NCI-H1694 treated with DMSO at 0.1 percent for 48 hours (cell line): ENCODE measurements around the gene ANKRD44.
"Not testable (repeated sequence)": the region's sequence is repeated elsewhere in the genome, so short reads cannot be mapped to it uniquely, and the experiment has no call there.

Source experiments
- DNase-seq: peaks from one replicate; lab custom pipeline; 2025; lab: John Stamatoyannopoulos, UW

Gene ANKRD44

DNA sequence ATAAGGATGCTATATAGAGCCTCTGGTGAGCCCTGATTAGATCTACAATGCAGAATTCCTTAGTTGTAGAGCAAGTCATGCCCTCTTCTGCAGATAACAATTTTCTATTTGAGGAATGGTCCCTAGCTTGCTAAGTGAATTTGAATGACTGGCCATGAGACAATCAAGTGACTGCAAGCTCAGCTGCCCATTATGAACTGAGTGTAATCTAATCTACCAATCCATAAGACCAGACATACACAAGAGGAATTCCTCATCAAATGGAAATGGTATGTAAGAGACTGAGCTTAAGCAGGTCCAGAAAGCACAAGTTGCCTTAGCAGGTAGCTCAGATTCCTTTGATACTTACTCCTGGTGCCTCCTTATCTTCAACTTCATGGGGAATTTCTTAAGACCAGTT lies 4.8 kb upstream of the ANKRD44 start:
- no peak for DNase-seq

DNA sequence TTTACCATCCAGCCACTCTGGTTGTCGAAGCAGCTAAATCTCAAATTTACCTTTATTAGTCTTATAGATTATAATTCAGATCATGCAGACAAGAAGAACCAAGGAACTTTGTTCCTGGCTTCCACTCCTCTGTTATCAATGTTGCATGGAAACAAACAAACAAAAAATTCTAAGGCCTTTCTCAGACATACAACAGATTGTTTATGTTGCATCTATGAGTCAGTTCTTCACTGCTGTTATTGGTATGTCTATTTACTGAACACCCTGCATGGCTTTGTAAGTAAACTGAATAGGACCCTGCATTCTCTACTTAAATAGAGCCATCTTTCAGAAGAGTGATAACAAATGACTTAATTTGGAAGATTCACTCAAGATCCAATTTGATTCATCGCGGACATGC lies 1.6 kb upstream of the ANKRD44 start:
- DNase-seq = no peak

DNA sequence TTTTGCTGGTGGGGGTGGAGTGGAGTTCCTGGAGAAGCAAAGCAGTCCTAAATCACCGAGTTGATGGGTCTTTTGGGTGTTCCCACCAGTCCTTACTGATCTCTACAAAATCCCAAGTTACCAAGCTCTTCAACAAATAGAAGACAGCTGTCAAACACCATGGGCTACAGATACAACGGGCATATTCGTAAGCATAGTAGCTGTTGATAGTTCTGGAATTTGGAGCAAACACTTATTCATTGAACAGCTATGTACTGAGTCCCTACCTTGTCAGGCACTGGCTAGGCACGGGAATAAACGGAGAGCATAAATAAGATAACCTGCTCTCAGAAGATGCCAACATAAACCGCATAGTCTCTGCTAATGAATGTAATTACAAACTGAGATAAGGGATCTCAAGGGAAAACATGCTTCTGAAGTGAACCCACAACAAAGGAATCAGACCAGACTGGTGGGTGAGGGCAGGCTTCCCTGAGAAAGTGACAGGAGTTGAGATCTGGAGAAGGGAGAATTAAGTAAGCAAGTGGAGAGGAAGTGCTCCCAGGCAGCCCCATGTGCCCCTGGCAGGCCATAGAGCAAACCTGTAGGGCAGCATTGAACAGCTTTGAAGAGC lies 947 bp upstream of the ANKRD44 start:
- no peak for DNase-seq

DNA sequence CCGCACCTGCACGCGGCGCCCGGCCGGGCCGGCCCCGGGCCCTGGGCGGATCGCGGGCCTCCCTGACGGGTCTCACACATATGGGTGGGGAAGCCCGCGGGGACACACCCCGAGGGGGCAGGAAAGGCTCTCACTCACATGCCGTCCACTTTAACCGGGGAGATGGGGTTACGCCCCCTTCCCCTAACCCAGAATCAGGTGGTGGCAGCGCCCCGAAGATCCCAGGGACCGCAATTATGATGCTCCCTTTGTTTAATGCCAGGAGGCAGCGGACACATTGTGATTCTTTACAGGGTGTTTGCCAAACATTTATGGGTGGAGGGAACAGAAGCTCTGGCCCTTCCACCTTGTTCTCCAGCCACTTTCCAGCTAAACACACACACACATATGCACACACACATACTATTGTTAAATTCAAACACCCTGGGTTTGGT lies 424 bp upstream of the ANKRD44 start:
- no peak for DNase-seq

DNA sequence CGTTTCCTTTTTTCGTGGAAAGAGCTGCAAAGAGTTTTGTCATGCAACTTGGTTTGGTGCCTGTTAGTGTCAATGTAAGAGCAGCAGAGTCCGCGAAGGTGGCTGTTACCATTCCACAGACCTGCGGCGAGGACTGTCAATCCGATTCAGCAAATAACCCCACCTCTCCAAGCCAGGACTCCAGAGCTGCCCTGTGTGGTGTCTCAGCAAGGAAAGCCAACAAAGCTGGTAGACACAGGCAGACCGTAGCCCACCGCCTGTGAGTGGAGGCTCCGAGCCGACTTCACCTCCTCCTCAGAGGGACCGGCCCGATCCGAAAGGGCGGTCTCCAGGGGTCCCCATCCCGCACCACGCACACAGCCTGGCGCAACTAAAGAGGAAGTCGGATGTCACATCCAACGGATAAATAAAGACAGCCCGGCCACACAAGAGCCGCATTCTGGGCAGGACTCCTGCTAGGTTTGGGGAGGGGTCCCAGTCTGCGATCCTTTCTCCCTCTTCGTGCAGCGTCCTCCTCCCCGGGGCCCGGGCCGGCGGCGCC lies 819 bp downstream of the ANKRD44 start:
- peak; percentile 46 for DNase-seq

DNA sequence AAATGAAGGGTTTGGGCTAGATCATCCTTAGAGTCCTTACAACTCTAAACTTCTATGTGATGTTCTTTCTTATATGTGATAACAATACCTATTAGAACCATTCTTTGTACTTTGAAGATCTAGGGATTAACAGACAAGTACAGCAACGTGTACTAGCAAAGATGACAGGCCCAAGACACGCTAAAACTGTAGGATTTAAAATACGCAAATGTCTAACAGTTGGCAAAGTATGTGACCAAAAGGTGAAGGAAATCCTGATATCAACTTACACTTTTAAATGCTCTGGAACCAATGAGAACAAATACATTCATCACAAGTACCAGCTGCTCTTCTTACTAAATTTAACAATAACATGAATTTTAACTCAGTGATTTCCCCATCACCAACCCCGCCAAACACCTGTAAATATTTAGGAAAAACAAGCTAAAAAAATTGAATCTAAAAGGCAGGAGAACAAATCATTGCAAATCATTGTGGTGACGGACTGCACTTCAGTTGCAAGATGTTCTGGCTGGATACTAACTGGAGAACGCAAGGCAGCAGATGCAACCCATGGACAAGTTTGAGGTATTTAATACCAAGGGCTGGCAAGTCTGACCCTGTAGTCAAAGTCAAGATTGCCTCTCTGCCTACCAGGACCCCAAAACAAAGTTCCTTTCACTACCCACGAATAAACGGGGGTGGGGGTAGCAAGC lies 1.4 kb downstream of the ANKRD44 start:
- DNase-seq = no peak

DNA sequence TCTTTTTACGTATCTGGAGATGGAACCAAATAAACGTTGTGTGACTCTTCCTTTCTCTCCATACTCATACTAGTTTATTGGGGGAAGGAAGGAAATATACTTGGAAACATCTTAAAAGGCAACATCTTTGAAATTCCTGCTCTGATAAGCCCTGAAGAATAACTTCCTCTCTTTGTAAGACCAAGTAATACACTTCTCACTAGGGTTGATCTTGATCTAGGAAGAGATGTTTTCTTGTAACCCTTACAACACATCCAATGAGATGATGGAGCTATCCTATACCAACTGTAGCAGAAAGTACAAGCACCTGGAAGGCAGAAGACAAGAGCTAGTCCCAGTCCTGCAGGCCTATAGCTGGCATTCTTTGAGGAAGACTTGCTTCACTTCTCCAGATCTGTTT lies 2.0 kb downstream of the ANKRD44 start:
- DNase-seq = no peak

DNA sequence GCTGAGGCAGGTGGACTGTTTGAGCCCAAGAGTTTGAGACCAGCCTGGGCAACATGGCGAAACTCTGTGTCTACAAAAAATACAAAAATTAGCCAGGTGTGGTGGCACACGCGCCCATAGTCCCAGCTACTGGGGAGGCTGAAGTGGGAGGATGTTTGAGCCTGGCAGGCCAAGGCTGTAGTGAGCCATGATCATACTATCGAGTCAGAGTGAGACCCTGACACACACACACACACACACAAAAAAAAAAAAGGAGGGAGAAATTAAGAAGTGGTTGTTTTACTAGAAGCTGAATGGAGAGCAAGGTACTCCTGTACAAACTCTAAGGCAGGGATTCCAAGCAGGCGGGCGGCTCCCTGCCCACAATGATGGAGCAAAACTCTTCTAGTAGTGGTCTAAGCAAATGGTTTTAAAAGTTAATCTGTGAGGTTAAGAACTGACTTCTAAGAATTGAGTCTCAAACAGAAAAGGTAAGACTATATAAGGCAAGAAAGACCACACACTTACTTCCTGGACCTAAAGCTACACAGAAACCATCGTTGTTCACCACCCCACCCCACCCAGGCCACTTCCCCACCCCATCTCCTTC lies 2.6 kb downstream of the ANKRD44 start:
- DNase-seq = no peak

DNA sequence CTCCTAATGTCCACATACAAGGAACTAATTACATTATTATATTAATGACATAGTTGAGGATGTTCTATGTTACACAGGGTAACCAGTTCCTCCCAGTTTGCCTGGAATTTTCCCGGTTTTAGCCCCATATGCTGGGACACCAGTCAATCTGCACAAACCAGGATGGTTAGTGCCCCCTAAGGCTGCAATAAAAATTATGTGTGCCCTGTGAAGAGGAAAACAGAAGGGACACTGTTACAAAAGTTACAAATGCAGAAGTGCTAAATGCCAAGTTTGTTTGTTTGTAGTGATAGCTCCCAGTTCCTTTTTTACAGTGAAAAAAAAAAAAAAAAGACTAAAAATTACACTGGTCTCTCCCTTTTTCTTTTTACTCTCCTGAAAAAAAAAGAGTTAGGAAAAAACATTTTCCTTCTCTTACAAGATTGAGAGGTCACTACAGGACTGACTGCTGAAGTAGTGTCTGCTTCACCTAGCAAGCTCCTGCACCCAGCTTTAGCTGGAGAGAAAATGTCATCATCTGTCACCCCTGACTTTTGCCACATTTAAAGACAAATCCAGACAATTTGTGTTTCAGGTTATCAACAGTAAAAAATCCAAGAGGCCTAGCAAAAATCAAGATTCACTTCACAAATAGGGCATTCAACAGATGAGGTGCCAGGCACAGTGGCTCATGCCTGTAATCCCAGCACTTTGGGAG lies 3.2 kb downstream of the ANKRD44 start:
- no peak for DNase-seq

DNA sequence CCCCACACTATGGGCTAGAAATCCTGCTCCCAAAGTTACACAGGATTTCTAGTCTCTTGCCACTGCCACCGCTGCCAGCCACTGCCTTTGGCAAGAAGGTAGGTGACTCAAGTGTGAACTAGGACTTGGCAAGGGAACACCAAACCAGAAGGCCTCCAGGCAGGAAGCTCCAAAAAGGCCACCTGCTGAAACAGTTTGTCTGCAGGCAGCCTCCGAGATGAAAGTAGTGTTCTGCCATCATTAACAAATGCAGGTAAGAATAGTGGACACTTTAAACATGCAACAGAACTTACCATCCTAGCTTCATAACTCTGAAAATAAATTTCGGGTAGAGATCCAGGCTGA lies 3.9 kb downstream of the ANKRD44 start:
- DNase-seq = peak; percentile 60

DNA sequence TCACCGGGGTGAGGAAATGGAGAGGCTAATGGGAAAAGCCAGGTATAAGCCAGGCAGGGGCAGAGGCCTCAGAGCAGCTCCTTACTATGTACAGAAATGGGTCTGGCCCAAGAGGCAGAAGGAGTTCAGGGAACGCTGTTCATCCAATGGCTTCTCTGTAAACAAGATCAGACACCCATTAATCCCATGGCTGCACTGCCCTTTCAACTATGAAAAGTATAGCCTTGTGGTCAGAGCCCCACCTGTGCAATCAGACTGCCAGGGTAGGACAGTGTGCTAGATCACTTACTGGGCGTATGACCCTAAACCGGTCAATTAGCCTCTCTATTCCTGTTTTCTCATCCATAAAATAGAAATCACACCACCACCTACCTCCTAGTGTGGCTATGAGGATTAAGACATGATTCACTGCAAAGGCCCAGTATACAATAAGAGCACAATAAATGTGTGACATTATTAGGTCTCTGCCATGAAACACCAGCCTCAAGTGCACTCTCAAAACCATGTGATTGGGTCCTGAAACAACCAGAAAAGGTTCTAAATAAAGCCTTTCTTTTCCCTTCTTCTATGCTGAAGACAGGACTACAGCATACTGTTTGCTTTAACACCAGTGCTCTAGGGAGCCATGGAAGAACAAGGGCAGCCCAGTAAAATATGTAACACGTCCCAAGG lies 4.4 kb downstream of the ANKRD44 start:
- DNase-seq = no peak

DNA sequence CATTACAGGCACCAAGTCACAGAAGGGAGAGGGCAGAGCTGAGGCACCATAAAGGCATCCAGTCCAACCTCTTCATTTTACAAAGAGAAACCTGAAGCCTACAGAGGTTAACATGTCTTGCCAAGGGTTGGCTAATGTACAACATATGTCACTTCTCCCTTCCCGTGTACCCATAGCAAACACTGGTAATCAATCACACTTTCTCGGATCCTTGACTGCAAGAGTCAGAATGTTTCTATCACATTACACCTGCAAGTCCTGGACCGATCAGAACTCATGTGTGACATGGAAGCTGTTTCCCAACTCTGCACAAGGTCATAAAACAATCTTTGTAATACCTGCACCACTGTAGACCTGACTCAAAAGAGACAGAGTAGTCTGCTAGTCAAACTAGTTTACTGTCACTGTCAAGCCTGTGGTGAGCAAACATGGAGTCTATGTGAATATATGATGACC lies 6.0 kb downstream of the ANKRD44 start:
- no peak for DNase-seq

DNA sequence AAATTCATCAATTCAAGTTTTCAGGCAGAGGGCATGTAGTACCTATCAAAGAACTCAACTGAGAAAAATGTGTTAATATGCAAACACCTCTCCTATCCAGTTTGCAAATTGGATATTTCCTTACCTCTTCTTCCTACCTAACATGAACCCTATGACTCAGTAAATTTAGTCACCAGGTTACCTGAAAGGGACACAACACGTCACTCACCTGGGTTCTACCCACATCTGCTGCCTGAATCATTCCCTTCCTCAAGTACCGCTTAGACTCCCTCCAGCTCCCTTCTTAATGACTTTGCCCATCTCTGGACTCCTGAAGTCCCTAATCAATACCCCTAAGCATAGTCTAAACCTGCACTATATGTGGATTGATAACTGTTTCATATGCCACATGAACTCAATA lies 10.4 kb downstream of the ANKRD44 start:
- no peak for DNase-seq

DNA sequence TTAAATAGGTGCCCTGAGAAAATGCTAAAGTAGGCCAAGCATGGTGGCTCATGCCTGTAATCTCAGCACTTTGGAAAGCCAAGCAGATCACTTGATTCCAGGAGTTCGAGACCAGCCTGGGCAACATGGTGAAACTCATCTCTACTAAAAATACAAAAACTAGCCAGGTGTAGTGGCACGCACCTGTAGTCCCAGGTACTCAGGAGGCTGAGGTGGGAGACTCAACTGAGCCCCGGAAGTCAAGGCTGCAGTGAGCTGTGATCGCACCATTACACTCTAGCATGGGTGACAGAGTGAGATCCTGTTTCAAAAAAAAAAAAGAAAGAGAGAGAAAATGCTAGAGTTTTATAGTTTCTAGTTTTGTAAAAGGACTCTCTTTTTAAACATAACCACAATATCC lies 12.0 kb downstream of the ANKRD44 start:
- no peak for DNase-seq

DNA sequence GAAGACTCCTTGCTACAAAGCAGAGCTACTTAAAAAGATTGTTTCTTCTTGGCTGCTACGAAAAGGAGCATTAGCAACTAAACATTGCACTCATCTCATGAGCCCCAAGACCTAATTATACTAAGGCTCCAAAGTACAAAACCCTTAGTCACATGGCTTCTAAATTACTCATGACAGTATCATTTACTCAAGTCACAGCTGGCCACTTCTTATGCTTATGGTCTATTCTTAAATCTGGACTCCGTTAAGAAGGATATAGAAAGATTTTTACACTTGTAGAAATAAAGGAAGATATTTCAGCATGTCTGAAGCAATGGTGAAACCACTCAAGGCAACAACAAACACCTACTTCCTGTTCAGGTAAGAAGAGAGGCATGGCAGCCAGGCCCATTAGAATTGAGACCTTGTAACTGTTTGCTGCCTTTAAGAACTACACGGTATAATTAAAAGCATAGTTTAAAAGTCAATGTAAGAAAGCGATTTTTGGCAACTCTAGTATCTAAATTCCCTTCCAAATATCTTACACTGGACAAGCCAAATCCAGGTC lies 12.7 kb downstream of the ANKRD44 start:
- no peak for DNase-seq

DNA sequence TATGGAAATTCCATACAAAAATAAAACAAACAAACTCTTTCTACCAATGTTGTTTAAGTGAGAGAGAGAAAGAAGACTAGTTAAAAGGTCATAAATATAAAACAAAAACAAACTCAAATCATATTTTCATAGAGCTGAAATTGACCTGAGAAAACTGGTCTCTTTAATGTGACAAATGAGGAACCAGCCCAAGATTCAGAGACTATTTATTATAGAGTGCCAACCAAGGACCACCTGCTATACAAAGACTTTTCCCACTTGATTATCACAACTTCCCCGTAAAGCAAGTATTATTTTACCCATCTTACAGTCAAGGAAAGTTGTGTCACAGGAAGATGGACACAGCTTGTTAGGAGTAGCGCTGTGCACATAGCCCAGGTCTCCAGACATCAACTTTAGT lies 13.3 kb downstream of the ANKRD44 start:
- no peak for DNase-seq

DNA sequence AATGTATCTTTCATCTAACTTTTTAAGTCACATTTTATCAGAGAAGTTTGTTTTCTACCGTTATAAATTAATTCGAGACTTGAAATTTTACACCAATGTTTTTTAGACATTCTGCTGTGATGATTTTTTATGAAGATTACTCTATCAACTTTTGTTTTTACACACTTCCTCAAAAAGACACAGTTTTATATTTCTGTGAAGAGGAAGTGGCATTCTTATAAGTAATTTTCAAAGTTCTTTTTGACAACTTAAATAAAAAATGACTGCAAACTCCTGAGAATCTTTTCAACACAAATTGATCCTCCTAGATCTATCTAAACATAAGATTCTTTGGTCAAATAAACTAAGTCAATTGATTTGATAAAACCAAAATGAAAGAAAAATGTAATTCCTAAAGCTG lies 13.7 kb downstream of the ANKRD44 start:
- no peak for DNase-seq

DNA sequence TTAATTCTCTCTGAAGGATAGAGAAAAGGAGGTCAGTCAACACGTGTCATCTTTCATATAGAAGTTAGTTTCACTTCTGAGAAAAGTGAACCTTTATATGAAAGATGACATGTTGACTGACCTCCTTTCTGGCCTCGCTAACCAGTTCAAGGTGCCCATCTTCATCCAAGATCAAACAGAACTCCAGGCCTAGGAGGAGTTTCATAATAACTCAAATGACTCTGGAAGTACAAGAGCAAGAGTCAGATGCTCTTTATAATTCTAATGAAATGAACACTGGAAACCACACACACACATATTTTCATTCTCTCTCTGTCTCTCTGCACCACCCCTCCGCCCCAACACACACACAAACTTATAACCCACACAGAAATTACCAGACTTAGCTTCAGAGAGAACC lies 16.3 kb downstream of the ANKRD44 start:
- DNase-seq = no peak

DNA sequence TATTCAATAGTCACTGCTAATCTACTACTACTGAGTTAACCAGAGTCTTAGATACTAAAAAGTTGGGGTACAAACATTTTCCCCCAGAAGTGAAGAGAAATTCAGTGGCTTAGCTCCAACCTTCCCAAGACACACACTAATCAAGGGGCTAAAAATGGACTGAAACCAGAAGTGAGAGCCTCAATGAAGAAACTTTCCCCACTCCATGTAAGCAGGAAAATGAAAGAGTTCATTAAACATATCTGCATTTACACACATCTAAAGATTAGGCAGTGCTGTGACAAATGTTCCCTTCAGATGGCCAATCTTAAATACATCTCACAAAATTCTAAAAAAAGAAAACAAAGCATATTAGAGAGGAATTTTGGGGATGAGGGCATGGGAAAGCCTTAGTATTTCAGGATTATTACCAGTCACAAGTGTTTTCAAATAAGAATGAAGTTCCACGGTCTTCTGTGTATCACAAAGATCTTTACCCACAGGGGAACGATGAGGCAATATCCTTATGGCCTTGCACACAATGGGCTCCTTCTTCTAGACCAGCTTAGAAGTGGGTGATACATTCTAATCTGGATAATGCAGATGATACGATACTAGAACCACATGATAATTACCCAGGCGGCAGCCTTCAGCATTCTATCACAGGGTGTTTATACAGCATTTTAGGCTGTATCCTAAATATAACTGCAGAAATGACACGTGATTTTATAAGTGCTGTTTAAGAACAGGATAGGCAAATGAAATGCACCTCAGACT lies 17.1 kb downstream of the ANKRD44 start:
- no peak for DNase-seq

DNA sequence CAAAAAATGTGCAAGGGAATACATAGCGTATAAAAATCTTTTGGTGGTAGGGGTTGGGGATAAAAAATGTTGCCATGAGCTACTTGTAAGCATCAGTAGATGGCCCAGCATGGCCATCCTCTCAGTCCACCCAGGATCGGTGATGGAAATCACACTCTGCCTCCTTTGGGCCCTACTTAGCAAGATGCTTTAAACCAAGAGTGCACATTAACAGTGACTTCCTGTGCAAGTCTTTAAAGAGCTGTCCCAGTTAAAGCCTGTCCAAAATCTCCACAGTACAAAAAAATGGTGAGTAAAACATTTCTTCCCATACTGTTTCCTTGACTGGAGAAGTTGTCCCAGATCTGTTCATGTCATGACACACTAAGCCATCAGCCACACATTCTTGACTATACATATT lies 18.0 kb downstream of the ANKRD44 start:
- no peak for DNase-seq

DNA sequence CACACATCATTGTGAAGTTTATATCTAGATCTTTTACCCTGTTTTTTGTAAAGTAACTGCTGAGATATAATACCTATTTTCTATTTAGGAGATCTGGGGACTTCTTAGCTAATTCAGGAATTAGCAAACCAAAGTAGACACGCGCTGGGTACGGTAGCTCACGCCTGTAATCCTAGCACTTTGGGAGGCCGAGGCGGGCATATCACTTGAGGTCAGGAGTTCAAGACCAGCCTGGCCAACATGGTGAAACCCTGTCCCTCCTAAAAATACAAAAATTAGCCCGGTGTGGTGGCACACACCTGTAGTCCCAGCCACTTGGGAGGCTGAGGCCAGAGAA lies 23.0 kb downstream of the ANKRD44 start:
- not testable (repeated sequence) for DNase-seq
